Skeletal muscle tissue (tissue), 4 donors: Measurements from ENCODE around the gene TCERG1L. TPM values are rescaled to one million over a fixed set of nuclear protein-coding genes. Genes with fewer than 3 reads are reported as not detected.

Source experiments
- H3K27ac ChIP-seq: one replicate; pipeline ENCODE4 v1.7.0; 2013; ENCODE audit warnings: mild to moderate bottlenecking, low read depth, low read length, inconsistent platforms
- H3K27me3 ChIP-seq, 3 donors: one replicate each; pipeline ENCODE4 v1.7.0; 2013; ENCODE audit warnings: low read length in 3 of 3; ENCODE audit not compliant: control insufficient read depth in 3 of 3, insufficient read depth in 3 of 3
- H3K36me3 ChIP-seq, 3 donors: one replicate each; pipeline ENCODE4 v1.7.0; 2013; ENCODE audit warnings: low read length in 3 of 3; ENCODE audit not compliant: control insufficient read depth in 3 of 3, insufficient read depth in 3 of 3
- H3K4me1 ChIP-seq, 3 donors: one replicate each; pipeline ENCODE4 v1.7.0; 2013; ENCODE audit warnings: low read length in 3 of 3, mild to moderate bottlenecking in 3 of 3; ENCODE audit not compliant: control insufficient read depth in 3 of 3, insufficient read depth in 3 of 3
- H3K4me3 ChIP-seq, 3 donors: one replicate each; pipeline ENCODE4 v1.7.0; 2013; ENCODE audit warnings: low read length in 3 of 3
- H3K9ac ChIP-seq, 3 donors: one replicate each; pipeline ENCODE4 v1.7.0; 2013; ENCODE audit warnings: low read length in 3 of 3, mild to moderate bottlenecking in 3 of 3, moderate library complexity in 2 of 3, low read depth in 1 of 3
- H3K9me3 ChIP-seq, 3 donors: one replicate each; pipeline ENCODE4 v1.7.0; 2013; ENCODE audit warnings: low read length in 3 of 3; ENCODE audit not compliant: control insufficient read depth in 3 of 3
- total RNA-seq: library from RNA; depleted of rRNA; stranded (reverse); fragments of >200 nt; gene quantifications from one replicate; pipeline ENCODE4 v1.2.3, GENCODE V29; 2014
- donor health status: Osteomylitis.

Gene TCERG1L
- total RNA-seq, 1 donor from 2014 or later, result not detected

GRCh38 chr10:131290781-131291180 lies 20.7 kb downstream of the TCERG1L start:
- Histone ChIP-seq H3K4me1 (no peaks in the 10 kb centered on the region), H3K9ac (no peak overlapping the region), H3K36me3 (no peaks in the 10 kb centered on the region), H3K4me3 (no peak overlapping the region), H3K27me3 (no peaks in the 10 kb centered on the region), H3K27ac (no peak overlapping the region), H3K9me3 (no peaks in the 10 kb centered on the region)

GRCh38 chr10:131288648-131289047 lies 22.9 kb downstream of the TCERG1L start:
- no peak overlapping the region for H3K27ac ChIP-seq
- H3K9ac ChIP-seq, result no peak overlapping the region
- H3K4me1 ChIP-seq, result no peaks in the 10 kb centered on the region
- no peaks in the 10 kb centered on the region for H3K36me3 ChIP-seq
- no peaks in the 10 kb centered on the region for H3K27me3 ChIP-seq
- no peak overlapping the region for H3K4me3 ChIP-seq
- H3K9me3 ChIP-seq, result no peaks in the 10 kb centered on the region

- no peak overlapping the region for H3K4me3 ChIP-seq
- no peaks in the 10 kb centered on the region for H3K36me3 ChIP-seq
- H3K27ac ChIP-seq, result no peak overlapping the region
- no peaks in the 10 kb centered on the region for H3K9me3 ChIP-seq
- no peaks in the 10 kb centered on the region for H3K4me1 ChIP-seq
- peaks cover 0 to 5% (median 0%) of the 10 kb centered on the region in 3 donors for H3K27me3 ChIP-seq
- no peak overlapping the region for H3K9ac ChIP-seq
Observed at GRCh38 chr10:131282961-131283360, 28.6 kb downstream of the TCERG1L start.

- H3K36me3 ChIP-seq, result no peaks in the 10 kb centered on the region
- H3K4me3 ChIP-seq, result no peak overlapping the region
- no peak overlapping the region for H3K9ac ChIP-seq
- peaks cover 0 to 9% (median 0%) of the 10 kb centered on the region in 3 donors for H3K27me3 ChIP-seq
- H3K27ac ChIP-seq, result no peak overlapping the region
- H3K9me3 ChIP-seq, result no peaks in the 10 kb centered on the region
- H3K4me1 ChIP-seq, result no peaks in the 10 kb centered on the region
Observed at GRCh38 chr10:131280101-131280500, 31.4 kb downstream of the TCERG1L start.

- Histone ChIP-seq H3K4me3 (no peak overlapping the region), H3K36me3 (no peaks in the 10 kb centered on the region), H3K9ac (no peak overlapping the region), H3K27me3 (peaks cover 0 to 12% (median 0%) of the 10 kb centered on the region in 3 donors), H3K9me3 (no peaks in the 10 kb centered on the region), H3K27ac (no peak overlapping the region), H3K4me1 (no peaks in the 10 kb centered on the region)
Observed at GRCh38 chr10:131279516-131279915, 32.0 kb downstream of the TCERG1L start.

GRCh38 chr10:131277969-131278368 lies 33.6 kb downstream of the TCERG1L start:
- Histone ChIP-seq H3K9ac (no peak overlapping the region), H3K27me3 (peaks cover 0 to 12% (median 0%) of the 10 kb centered on the region in 3 donors), H3K36me3 (no peaks in the 10 kb centered on the region), H3K4me3 (no peak overlapping the region), H3K4me1 (no peaks in the 10 kb centered on the region), H3K27ac (no peak overlapping the region), H3K9me3 (no peaks in the 10 kb centered on the region)

- no peaks in the 10 kb centered on the region for H3K36me3 ChIP-seq
- H3K4me1 ChIP-seq, result no peaks in the 10 kb centered on the region
- no peak overlapping the region for H3K9ac ChIP-seq
- no peaks in the 10 kb centered on the region for H3K9me3 ChIP-seq
- no peak overlapping the region for H3K4me3 ChIP-seq
- H3K27me3 ChIP-seq, result peaks cover 0 to 12% (median 2%) of the 10 kb centered on the region in 3 donors
- H3K27ac ChIP-seq, result no peak overlapping the region
Observed at GRCh38 chr10:131277278-131277677, 34.2 kb downstream of the TCERG1L start.

- no peaks in the 10 kb centered on the region for H3K4me1 ChIP-seq
- H3K27me3 ChIP-seq, result peaks cover 2 to 16% (median 4%) of the 10 kb centered on the region in 3 donors
- H3K4me3 ChIP-seq, result no peak overlapping the region
- no peaks in the 10 kb centered on the region for H3K36me3 ChIP-seq
- no peak overlapping the region for H3K27ac ChIP-seq
- H3K9me3 ChIP-seq, result no peaks in the 10 kb centered on the region
- no peak overlapping the region for H3K9ac ChIP-seq
Observed at GRCh38 chr10:131275691-131276090, 35.8 kb downstream of the TCERG1L start.

GRCh38 chr10:131274883-131275282 lies 36.6 kb downstream of the TCERG1L start:
- peaks cover 4 to 16% (median 6%) of the 10 kb centered on the region in 3 donors for H3K27me3 ChIP-seq
- H3K9me3 ChIP-seq, result no peaks in the 10 kb centered on the region
- no peaks in the 10 kb centered on the region for H3K4me1 ChIP-seq
- no peaks in the 10 kb centered on the region for H3K36me3 ChIP-seq
- no peak overlapping the region for H3K9ac ChIP-seq
- H3K4me3 ChIP-seq, result no peak overlapping the region
- H3K27ac ChIP-seq, result no peak overlapping the region

GRCh38 chr10:131274133-131274880 lies 37.2 kb downstream of the TCERG1L start:
- Histone ChIP-seq H3K27me3 (peaks cover 4 to 11% (median 10%) of the 10 kb centered on the region in 3 donors), H3K9me3 (no peaks in the 10 kb centered on the region), H3K9ac (no peak overlapping the region), H3K4me3 (no peak overlapping the region), H3K36me3 (no peaks in the 10 kb centered on the region), H3K27ac (no peak overlapping the region), H3K4me1 (no peaks in the 10 kb centered on the region)
